Gastroesophageal sphincter (tissue), 4 donors: ENCODE data around the gene RXRA. TPM values are rescaled to one million over a fixed set of nuclear protein-coding genes. Genes with fewer than 3 reads are reported as not detected.
A peak's percentile ranks its signal among the peaks of the same experiment; 100 is the strongest.

ENCODE experiments used
- ATAC-seq: fragments of 150-250 bp; one replicate; pipeline ENCODE4 v1.9.1; 2016; ENCODE audit warnings: mild to moderate bottlenecking, moderate library complexity
- H3K27ac ChIP-seq, 4 donors: fragments of 200-600 bp; sonication (generic) in 3 of 4; 1 replicate in 3 of 4; 2 replicates in 1 of 4; pipeline ENCODE4 v1.5.1; 2016 to 2019
- H3K27me3 ChIP-seq: fragments of 200-600 bp; sonication (generic); one replicate; pipeline ENCODE4 v1.5.1; 2019
- H3K36me3 ChIP-seq, 2 donors: fragments of 200-600 bp; sonication (generic); one replicate each; pipeline ENCODE4 v1.5.1; 2019; ENCODE audit warnings: control low read depth in 1 of 2
- H3K4me1 ChIP-seq, 3 donors: fragments of 200-600 bp; sonication (generic); 1 replicate in 2 of 3; 2 replicates in 1 of 3; pipeline ENCODE4 v1.5.1; 2016 to 2019; ENCODE audit warnings: control low read depth in 2 of 3
- H3K4me3 ChIP-seq, 2 donors: fragments of 200-600 bp; sonication (generic); one replicate each; pipeline ENCODE4 v1.5.1; 2019; ENCODE audit warnings: mild to moderate bottlenecking in 1 of 2, moderate library complexity in 1 of 2
- H3K9me3 ChIP-seq, 3 donors: fragments of 200-600 bp; sonication (generic); one replicate each; pipeline ENCODE4 v1.5.1; 2017 to 2019; ENCODE audit warnings: control low read depth in 2 of 3
- EP300 ChIP-seq: sonication (generic); formaldehyde crosslinking; IDR thresholded peaks from one replicate; pipeline ENCODE4 v1.6.1; 2017; ENCODE audit warnings: antibody characterized with exemption, mild to moderate bottlenecking
- POLR2A ChIP-seq, 2 donors: fragments of 450-650 bp; IDR thresholded peaks; one replicate each; pipeline ENCODE4 v1.6.1; 2017; ENCODE audit warnings: antibody characterized with exemption in 2 of 2, mild to moderate bottlenecking in 2 of 2, moderate library complexity in 1 of 2
- POLR2AphosphoS5 ChIP-seq: sonication (generic); formaldehyde crosslinking; IDR thresholded peaks from one replicate; pipeline ENCODE4 v1.6.1; 2017; ENCODE audit warnings: antibody characterized with exemption
- WGBS, 2 donors: methylation state at CpG; one replicate each; pipeline ENCODE4 v1.1.5; 2018; ENCODE audit warnings: low coverage in 1 of 2; 5-methylcytosine and 5-hydroxymethylcytosine counted together
- total RNA-seq, 4 donors: library from RNA; depleted of rRNA; stranded (reverse); fragments of >200 nt; gene quantifications; one replicate each; pipeline ENCODE4 v1.1.0, GENCODE V29; 2016
- TF ChIP-seq, protein P1 (sequence below), 4 experiments: fragments of 200-600 bp in 2 of 4; fragments of 450-650 bp in 2 of 4; sonication (generic) in 1 of 4; IDR thresholded peaks; one replicate each; pipeline ENCODE4 v1.5.1; 2017 to 2019; ENCODE audit warnings: antibody characterized with exemption in 4 of 4, mild to moderate bottlenecking in 2 of 4, moderate library complexity in 2 of 4

RXRA gene
- total RNA-seq, 4 donors from 2014 or later = 45.1 to 78.9 (median 55.3) TPM

DNA sequence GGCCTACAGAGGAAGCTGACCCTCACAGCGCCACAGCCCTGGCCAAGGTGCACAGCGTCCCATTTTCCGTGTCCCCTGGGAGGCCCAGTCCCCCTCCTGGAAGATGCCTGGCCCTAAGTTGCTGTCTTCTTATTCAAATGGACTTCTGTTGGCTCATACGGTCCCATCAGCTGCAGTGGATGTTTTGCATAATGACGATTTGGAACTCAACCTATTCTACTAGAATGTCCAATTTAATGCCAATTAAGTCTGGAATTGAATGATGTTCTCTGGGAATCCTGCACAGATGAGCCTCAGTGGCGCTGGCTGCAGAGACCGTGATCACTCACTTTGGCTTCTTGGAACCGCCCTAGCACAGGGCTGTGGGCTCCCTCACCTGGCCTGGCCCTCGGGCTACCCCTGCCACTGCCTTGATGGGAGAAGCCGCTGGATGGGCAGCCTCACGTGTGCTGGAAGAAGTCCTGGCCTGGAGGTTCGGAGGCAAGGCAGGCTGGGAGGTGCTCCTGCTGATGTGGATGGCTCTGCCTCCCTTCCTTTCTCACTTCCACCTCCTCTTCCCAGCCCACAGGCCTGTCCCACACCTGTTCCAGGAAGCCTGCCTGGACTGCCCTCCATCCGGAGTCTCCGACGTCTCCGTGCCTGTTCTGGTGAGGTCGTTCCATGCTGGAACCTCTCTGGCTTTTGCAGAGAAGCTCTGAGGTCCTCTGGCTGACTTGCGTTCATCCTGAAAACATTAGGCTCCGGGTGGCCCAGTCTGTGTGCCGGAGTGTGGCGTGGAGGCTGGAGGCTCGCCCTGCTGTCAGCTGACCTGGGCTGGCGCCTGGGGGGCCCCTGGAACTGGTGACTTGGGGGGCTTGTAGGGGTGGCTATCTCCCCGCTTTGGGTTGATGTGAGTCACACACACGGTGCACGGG is 147.1 kb downstream of the RXRA start:
- no peaks in the 10 kb centered on the region for H3K9me3 ChIP-seq

DNA sequence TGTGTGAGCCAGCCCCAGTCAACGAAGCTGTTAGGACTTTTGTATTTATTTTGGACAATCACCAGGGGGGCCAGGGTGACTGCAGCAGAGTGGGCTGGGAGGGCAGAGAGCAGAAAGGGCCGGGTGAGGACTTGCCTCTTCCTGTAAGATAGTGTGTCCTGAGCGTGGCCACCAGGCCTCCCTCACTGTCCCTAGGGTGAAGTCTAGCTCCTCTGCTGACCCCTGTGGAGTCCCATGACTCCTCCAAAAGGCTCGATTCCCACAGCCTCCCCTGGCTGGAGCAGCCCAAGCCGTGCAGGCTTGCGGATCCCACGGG is 147.8 kb downstream of the RXRA start:
- no peak for TF ChIP-seq POLR2AphosphoS5
- no peak for TF ChIP-seq EP300
- TF ChIP-seq, protein P1, sequence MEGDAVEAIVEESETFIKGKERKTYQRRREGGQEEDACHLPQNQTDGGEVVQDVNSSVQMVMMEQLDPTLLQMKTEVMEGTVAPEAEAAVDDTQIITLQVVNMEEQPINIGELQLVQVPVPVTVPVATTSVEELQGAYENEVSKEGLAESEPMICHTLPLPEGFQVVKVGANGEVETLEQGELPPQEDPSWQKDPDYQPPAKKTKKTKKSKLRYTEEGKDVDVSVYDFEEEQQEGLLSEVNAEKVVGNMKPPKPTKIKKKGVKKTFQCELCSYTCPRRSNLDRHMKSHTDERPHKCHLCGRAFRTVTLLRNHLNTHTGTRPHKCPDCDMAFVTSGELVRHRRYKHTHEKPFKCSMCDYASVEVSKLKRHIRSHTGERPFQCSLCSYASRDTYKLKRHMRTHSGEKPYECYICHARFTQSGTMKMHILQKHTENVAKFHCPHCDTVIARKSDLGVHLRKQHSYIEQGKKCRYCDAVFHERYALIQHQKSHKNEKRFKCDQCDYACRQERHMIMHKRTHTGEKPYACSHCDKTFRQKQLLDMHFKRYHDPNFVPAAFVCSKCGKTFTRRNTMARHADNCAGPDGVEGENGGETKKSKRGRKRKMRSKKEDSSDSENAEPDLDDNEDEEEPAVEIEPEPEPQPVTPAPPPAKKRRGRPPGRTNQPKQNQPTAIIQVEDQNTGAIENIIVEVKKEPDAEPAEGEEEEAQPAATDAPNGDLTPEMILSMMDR (IDR thresholded peaks at IDR 0.05) = no peak
- no peak for TF ChIP-seq POLR2A (IDR thresholded peaks at IDR 0.05)
- 0 to 31% methylated on average over 1 to 3 of the region's 7 CpGs for WGBS, 2 donors
- Histone ChIP-seq H3K27me3 (no peaks in the 10 kb centered on the region), H3K4me3 (no peak overlapping the region), H3K27ac (peak overlapping the region in 3 of 4 donors; percentile 71 to 78 (median 73)), H3K4me1 (peaks cover 6 to 70% (median 38%) of the 10 kb centered on the region in 3 donors), H3K36me3 (no peaks in the 10 kb centered on the region), H3K9me3 (no peaks in the 10 kb centered on the region)
- peak; percentile 32 for ATAC-seq

More for the DNA sequence above, 147.1 kb downstream of the RXRA start:
- 55% methylated on average over 14 of the region's 26 CpGs; no CpG with 5 or more reads in 1 of the 2 donors for WGBS, 2 donors
- TF ChIP-seq POLR2A (IDR thresholded peaks at IDR 0.05) = no peak
- TF ChIP-seq, protein P1 (IDR thresholded peaks at IDR 0.05) = no peak
- TF ChIP-seq EP300 = no peak
- no peak for TF ChIP-seq POLR2AphosphoS5
- ATAC-seq = no peak
- H3K4me3 ChIP-seq = no peak overlapping the region
- no peaks in the 10 kb centered on the region for H3K27me3 ChIP-seq
- H3K4me1 ChIP-seq = peaks cover 6 to 75% (median 44%) of the 10 kb centered on the region in 3 donors
- peak overlapping the region in 3 of 4 donors; percentile 71 to 78 (median 73) for H3K27ac ChIP-seq
- no peaks in the 10 kb centered on the region for H3K36me3 ChIP-seq

DNA sequence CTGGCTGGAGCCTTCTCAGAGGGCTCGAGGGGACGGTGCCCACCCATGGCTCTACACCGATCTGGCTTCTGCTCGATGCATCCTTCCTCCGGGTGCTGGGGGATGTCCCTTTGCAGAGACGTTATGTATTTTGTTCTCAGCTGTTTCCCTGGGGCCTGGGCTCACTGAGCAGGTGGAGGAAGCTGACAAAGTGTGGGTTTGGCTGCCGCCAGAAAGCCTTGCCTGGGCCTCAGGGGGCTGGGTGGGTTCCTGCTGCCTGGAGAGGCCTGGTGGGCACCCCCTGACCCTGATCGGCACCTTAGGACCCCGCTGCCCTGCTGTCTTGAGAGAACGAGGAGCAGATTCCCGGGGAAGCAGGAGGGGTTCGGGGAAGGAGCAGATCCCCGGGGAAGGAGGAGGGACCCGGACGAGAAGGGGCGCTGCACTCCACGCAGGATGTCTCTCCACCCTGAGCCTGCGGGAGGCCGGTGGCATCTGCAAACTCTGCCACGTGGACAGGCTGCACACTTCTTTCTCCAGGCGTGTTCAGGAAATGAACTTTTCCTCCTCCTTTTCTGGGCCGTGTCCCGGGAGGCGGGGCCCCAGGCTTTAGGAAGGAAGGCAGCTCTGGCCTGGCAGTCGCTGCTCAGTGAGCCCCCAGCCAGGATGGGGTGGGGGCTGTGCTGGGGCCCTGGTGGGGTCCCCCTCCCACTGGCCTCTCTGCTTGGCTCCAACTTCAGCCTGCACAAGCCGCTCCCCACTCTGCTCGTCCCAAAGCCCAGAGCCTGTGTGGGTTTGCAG is 148.9 kb downstream of the RXRA start:
- ATAC-seq = peak; percentile 77
- Histone ChIP-seq H3K9me3 (no peaks in the 10 kb centered on the region), H3K4me1 (peaks cover 3 to 61% (median 30%) of the 10 kb centered on the region in 3 donors), H3K27ac (peak overlapping the region in 3 of 4 donors; percentile 71 to 78 (median 73)), H3K4me3 (no peak overlapping the region), H3K36me3 (no peaks in the 10 kb centered on the region), H3K27me3 (no peaks in the 10 kb centered on the region)
- WGBS, 2 donors = 8% methylated on average over 5 of the region's 27 CpGs; no CpG with 5 or more reads in 1 of the 2 donors
- TF ChIP-seq, protein P1 (IDR thresholded peaks at IDR 0.05) = peak in 2 of 4 experiments; percentile 13 to 28
- TF ChIP-seq POLR2A (IDR thresholded peaks at IDR 0.05) (no peak), EP300 (no peak), POLR2AphosphoS5 (peak; percentile 8)

DNA sequence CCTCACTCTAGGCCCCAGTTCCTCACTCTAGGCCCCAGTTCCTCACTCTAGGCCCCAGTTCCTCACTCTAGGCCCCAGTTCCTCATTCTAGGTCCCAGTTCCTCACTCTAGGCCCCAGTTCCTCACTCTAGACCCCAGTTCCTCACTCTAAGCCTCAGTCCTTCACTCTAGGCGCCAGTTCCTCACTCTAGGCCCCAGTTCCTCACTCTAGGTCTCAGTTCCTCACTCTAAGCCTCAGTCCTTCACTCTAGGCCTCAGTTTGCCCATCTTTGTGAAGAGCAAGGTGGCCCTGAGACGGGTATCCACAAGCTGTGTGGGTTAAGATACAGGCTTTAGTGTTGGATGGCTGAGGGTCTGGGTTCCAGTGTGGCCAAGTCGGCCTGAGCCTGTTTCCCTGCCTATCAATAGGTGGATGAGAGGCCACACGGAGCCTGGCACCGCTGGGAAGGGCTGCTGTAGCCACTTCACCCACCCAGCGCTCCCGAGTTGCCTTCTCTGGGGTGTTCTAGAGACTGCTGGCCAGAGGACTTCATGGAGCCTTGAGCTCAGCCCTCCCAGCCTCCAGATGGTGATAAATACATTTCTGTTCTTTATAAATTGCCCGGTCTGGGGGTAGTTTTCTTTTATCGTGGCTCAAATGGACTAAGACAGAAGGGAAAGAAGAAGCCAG is 150.2 kb downstream of the RXRA start:
- no peak for ATAC-seq
- no peaks in the 10 kb centered on the region for H3K36me3 ChIP-seq
- TF ChIP-seq, protein P1 (IDR thresholded peaks at IDR 0.05) = no peak
- TF ChIP-seq POLR2A (IDR thresholded peaks at IDR 0.05) = no peak
- no peak for TF ChIP-seq POLR2AphosphoS5
- no peak for TF ChIP-seq EP300
- peaks cover 3 to 61% (median 30%) of the 10 kb centered on the region in 3 donors for H3K4me1 ChIP-seq
- H3K9me3 ChIP-seq = no peaks in the 10 kb centered on the region
- H3K27me3 ChIP-seq = no peaks in the 10 kb centered on the region
- H3K4me3 ChIP-seq = no peak overlapping the region
- H3K27ac ChIP-seq = peak overlapping the region in 3 of 4 donors; percentile 33 to 73 (median 71)
- 86% methylated on average over 1 of the region's 9 CpGs; no CpG with 5 or more reads in 1 of the 2 donors for WGBS, 2 donors
